Measurements from ENCODE around the gene CALCOCO1.

- TF ChIP-seq POLR2A (IDR thresholded peaks at IDR 0.05; ENCODE audit: low read length) = no peak
- TF ChIP-seq GATA1 (IDR thresholded peaks at IDR 0.05; ENCODE audit: low read depth, low read length) = no peak
Observed at GRCh38 chr12:53734425-53734824, 7.2 kb upstream of the CALCOCO1 start.
